Coronary artery (tissue), 2 donors: ENCODE data around the gene DLX3.

Experiments
- DNase-seq: peaks from one replicate; pipeline ENCODE4 v3.0.0-alpha.2; 2017; ENCODE audit warnings: low spot score
- H3K27ac ChIP-seq, 2 donors: fragments of 200-600 bp; sonication (generic); one replicate each; pipeline ENCODE4 v1.5.1; 2016 to 2019
- H3K4me3 ChIP-seq: fragments of 200-600 bp; sonication (generic); 2 replicates; pipeline ENCODE4 v1.5.1; 2016; ENCODE audit warnings: mild to moderate bottlenecking, moderate library complexity
- CTCF ChIP-seq: fragments of 200-600 bp; sonication (generic); IDR thresholded peaks from one replicate; pipeline ENCODE4 v1.5.1; 2019; ENCODE audit warnings: antibody characterized with exemption

DLX3 gene

GRCh38 chr17:49986396-49987289 is 8.4 kb downstream of the DLX3 start:
- Histone ChIP-seq H3K4me3 (no peak overlapping the region), H3K27ac (no peak overlapping the region)
- no peak for DNase-seq
- TF ChIP-seq CTCF: no peak

DNA sequence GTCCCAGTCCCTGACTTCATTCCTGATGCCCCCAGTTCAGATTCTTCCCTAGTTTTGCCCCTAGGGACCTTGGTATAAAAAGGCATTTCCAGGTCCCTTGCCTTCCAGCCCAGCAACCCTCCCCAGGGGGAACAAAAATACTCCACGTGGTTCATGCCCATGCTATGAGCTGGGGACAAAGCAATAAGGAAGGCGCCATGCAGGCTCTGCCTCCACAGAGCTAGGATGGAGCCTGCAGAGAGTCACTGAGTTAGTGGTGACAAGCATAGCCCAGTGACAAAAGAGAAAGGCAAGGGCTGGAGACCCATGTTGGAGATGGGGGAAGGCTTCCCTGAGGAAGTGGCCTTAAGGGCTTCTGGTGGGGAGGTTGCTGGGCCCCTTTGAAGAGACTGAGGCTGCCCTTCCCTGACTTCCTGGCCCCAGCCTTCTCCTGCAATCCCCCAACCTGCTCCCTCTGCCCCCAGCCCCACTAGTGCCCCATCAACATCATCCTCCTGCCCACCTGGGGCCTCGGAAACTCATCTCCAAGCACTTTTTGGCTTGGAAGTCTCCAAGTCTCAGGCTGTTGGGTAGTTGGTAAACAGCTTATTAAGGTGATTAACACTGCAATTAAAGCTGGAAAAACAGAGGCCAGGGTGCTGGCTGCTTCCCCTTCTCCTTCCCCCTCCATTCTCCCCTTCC is 9.6 kb downstream of the DLX3 start:
- no peak for DNase-seq
- no peak overlapping the region for H3K27ac ChIP-seq
- H3K4me3 ChIP-seq: no peak overlapping the region
- TF ChIP-seq CTCF: no peak

DNA sequence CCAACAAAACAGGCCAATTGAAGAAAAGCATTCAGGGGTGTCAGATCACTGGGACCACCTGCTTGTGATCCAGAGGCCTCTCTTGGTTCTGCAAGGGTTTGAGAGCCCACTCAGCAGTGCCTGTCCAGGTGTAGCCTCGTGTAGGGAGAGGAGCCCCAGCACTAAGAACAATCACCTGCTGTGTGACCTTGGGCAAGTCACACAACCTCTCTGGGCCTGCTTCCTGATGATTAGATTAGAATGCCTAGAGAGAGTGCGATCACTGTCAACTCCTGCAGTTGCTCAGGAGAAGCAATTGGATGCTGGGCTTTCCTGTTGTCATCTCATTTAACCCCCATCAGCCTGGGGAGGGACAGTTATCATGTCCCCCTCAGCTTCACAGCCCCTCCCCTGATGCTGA is 10.2 kb downstream of the DLX3 start:
- Histone ChIP-seq H3K27ac (no peak overlapping the region), H3K4me3 (no peak overlapping the region)
- no peak for TF ChIP-seq CTCF
- no peak for DNase-seq

DNA sequence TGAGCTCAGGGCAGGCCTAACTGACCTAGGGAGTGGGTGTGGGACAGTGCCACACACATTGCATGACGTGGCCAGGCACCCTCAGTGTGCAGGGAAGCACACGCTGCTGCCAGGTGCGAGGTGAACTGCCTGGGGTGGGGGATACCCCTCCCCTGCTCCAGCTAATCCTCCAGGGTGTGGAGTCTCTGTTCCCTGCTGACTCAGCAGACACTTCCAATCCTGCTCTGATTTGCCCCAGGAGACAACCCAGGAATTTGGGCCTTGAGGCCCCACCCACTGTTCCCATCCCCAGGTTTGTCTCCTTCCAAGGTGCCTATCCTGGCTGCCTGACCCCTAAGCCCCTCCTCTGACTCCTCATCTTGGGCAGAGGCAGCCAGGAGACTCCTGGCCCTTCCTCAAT is 10.7 kb downstream of the DLX3 start:
- Histone ChIP-seq H3K4me3 (no peak overlapping the region), H3K27ac (no peak overlapping the region)
- no peak for TF ChIP-seq CTCF
- DNase-seq: no peak

GRCh38 chr17:49980703-49981197 is 14.3 kb downstream of the DLX3 start:
- TF ChIP-seq CTCF: no peak
- H3K27ac ChIP-seq: no peak overlapping the region
- no peak for DNase-seq

GRCh38 chr17:49979748-49980479 is 15.1 kb downstream of the DLX3 start:
- no peak for DNase-seq
- Histone ChIP-seq H3K4me3 (no peak overlapping the region), H3K27ac (no peak overlapping the region)
- no peak for TF ChIP-seq CTCF

More at GRCh38 chr17:49980703-49981197, 14.3 kb downstream of the DLX3 start:
- no peak overlapping the region for H3K4me3 ChIP-seq
